ENCODE data around the gene GPR6. TPM values are rescaled to one million over a fixed set of nuclear protein-coding genes. Genes with fewer than 3 reads are reported as not detected.

GPR6 gene
- total and polyA plus RNA-seq, 9 of the 15 experiments (the other 6 are each of a cell fraction or from before 2014, with no cell fraction given), result not detected

DNA sequence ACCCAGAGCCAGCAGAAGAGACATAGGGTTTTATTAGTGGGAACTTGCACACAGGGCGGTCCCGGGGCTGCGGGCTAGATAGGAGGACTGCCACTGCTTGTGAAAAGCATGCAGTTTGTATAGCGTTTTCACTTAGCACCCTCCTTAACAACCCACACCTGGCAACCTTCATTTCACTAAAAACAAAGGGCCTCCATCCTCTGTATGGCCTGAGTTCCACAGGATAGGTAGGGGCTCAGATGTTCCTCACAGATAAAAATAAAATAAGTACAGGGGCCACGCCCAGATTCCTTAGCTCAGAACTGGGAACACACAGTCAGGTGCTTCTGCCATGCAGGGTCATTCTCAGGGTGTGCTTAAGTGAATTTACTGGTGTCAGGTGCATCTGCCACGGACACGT, 39.8 kb downstream of the GPR6 start (continued):
- TF ChIP-seq NCOA4 (IDR thresholded peaks at IDR 0.05; ENCODE audit: partially characterized antibody) (no peak), ATF1 (CRISPR knock-in tag; IDR thresholded peaks at IDR 0.05) (no peak), ATF1 (tag; IDR thresholded peaks at IDR 0.05) (no peak), ZNF24 (IDR thresholded peaks at IDR 0.05) (no peak)
- TF ChIP-seq, protein P1, sequence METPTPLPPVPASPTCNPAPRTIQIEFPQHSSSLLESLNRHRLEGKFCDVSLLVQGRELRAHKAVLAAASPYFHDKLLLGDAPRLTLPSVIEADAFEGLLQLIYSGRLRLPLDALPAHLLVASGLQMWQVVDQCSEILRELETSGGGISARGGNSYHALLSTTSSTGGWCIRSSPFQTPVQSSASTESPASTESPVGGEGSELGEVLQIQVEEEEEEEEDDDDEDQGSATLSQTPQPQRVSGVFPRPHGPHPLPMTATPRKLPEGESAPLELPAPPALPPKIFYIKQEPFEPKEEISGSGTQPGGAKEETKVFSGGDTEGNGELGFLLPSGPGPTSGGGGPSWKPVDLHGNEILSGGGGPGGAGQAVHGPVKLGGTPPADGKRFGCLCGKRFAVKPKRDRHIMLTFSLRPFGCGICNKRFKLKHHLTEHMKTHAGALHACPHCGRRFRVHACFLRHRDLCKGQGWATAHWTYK (CRISPR knock-in tag; IDR thresholded peaks at IDR 0.05), result no peak
- TF ChIP-seq, protein P2, sequence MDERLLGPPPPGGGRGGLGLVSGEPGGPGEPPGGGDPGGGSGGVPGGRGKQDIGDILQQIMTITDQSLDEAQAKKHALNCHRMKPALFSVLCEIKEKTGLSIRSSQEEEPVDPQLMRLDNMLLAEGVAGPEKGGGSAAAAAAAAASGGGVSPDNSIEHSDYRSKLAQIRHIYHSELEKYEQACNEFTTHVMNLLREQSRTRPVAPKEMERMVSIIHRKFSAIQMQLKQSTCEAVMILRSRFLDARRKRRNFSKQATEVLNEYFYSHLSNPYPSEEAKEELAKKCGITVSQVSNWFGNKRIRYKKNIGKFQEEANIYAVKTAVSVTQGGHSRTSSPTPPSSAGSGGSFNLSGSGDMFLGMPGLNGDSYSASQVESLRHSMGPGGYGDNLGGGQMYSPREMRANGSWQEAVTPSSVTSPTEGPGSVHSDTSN (CRISPR knock-in tag; IDR thresholded peaks at IDR 0.05; ENCODE audit: low read depth), result no peak
- TF ChIP-seq, protein P2 (tag; conservative IDR thresholded peaks at IDR 0.05; ENCODE audit: low read depth), result no peak

DNA sequence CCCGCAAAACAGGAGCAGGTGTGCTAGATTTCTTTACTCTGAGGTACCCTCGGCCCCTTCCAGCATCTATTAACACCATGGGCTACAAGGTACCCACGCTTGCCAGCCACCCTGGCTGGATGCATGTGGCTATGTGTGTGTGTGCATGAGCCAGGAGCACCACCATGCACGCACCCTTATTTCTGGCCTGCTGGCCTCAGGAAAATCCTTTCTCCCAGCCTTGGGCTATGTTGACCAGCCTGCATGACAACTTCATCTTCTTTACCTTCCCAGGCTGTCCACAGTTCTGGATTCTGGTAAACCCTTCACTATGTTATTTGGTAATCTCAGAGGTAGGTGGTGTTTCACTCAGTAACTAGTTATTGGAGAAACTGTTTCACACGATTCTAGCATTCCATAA, 40.4 kb downstream of the GPR6 start:
- intact Hi-C loops (cut with micrococcal nuclease) (no loop called here), in situ Hi-C loops (cut with MboI) (no loop called here)
- Histone ChIP-seq H3K9me3 (replicated peaks; ENCODE audit: control insufficient read depth, insufficient read depth, low read depth, low read length) (no peaks in the 10 kb centered on the region), H4K20me1 (replicated peaks; ENCODE audit: control insufficient read depth, insufficient read depth, low read length) (no peaks in the 10 kb centered on the region), H3K4me1 (replicated peaks in 1 of 2; ENCODE audit: control insufficient read depth in 2 of 2, insufficient read depth in 2 of 2, low read length in 2 of 2) (no peaks in the 10 kb centered on the region), H3K9me1 (ENCODE audit: control insufficient read depth, insufficient read depth, low read length) (no peaks in the 10 kb centered on the region), H3K4me3 (no peak overlapping the region), H3K79me2 (ENCODE audit: control insufficient read depth, insufficient read depth, low read length) (no peaks in the 10 kb centered on the region), H3K4me2 (ENCODE audit: insufficient read depth, low read length) (no peak overlapping the region), H2AFZ (ENCODE audit: low read depth, low read length) (no peak overlapping the region), H3K27ac (ENCODE audit: extremely low read depth, low read depth, low read length) (no peak overlapping the region), H3K27me3 (ENCODE audit: control insufficient read depth in 2 of 2, insufficient read depth in 2 of 2, low read length in 2 of 2) (peaks cover 0 to 18% of the 10 kb centered on the region in 2 experiments; a peak in 2 of 5 replicates), H3K9ac (ENCODE audit: insufficient read depth in 1 of 2, low read depth in 2 of 2, low read length in 2 of 2) (no peak overlapping the region; a peak in 1 of 4 replicates), H3K36me3 (ENCODE audit: control insufficient read depth, insufficient read depth, low read length) (no peaks in the 10 kb centered on the region)
- no TSS peak for BruUV-seq (replicated peaks)
- WGBS (ENCODE audit: insufficient coverage, low coverage, missing lambda C conversion rate), result 0% methylated on average over 5 of the region's 5 CpGs
- no peak for DNase-seq (ENCODE audit: extremely low read depth in 1 of 4, low spot score in 3 of 4)
- no peak for ATAC-seq
- CTCF ChIA-PET (ENCODE audit: low intra/inter-chr PET ratio), result no interaction called here
- POLR2A ChIA-PET, result no interaction called here
- no peak for FAIRE-seq
- no peak for TF ChIP-seq HNRNPUL1 (IDR thresholded peaks at IDR 0.05; ENCODE audit: low read length)
- TF ChIP-seq, protein P3, sequence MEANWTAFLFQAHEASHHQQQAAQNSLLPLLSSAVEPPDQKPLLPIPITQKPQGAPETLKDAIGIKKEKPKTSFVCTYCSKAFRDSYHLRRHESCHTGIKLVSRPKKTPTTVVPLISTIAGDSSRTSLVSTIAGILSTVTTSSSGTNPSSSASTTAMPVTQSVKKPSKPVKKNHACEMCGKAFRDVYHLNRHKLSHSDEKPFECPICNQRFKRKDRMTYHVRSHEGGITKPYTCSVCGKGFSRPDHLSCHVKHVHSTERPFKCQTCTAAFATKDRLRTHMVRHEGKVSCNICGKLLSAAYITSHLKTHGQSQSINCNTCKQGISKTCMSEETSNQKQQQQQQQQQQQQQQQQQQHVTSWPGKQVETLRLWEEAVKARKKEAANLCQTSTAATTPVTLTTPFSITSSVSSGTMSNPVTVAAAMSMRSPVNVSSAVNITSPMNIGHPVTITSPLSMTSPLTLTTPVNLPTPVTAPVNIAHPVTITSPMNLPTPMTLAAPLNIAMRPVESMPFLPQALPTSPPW (CRISPR knock-in tag; IDR thresholded peaks at IDR 0.05), result no peak
- TF ChIP-seq PHF21A (IDR thresholded peaks at IDR 0.05; ENCODE audit: borderline replicate concordance, low read depth), result no peak
- no peak for TF ChIP-seq SMARCA4 (IDR thresholded peaks at IDR 0.05)
- no peak for TF ChIP-seq ZBTB8A (IDR thresholded peaks at IDR 0.05; ENCODE audit: partially characterized antibody)
- no peak for TF ChIP-seq ATF7 (IDR thresholded peaks at IDR 0.05)
